GM12874 (cell line): Measurements from ENCODE around the gene ARAP1.

Source experiments
- TF ChIP-seq, protein P1 (sequence below): IDR thresholded peaks from 2 replicates; pipeline ENCODE4 v1.5.1; 2011; ENCODE audit warnings: low read depth, mild to moderate bottlenecking, control low read depth, low read length, moderate library complexity; ENCODE audit not compliant: insufficient read depth

Gene ARAP1

GRCh38 chr11:72744474-72744873 is 7.7 kb downstream of the ARAP1 start:
- TF ChIP-seq, protein P1, sequence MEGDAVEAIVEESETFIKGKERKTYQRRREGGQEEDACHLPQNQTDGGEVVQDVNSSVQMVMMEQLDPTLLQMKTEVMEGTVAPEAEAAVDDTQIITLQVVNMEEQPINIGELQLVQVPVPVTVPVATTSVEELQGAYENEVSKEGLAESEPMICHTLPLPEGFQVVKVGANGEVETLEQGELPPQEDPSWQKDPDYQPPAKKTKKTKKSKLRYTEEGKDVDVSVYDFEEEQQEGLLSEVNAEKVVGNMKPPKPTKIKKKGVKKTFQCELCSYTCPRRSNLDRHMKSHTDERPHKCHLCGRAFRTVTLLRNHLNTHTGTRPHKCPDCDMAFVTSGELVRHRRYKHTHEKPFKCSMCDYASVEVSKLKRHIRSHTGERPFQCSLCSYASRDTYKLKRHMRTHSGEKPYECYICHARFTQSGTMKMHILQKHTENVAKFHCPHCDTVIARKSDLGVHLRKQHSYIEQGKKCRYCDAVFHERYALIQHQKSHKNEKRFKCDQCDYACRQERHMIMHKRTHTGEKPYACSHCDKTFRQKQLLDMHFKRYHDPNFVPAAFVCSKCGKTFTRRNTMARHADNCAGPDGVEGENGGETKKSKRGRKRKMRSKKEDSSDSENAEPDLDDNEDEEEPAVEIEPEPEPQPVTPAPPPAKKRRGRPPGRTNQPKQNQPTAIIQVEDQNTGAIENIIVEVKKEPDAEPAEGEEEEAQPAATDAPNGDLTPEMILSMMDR = no peak

DNA sequence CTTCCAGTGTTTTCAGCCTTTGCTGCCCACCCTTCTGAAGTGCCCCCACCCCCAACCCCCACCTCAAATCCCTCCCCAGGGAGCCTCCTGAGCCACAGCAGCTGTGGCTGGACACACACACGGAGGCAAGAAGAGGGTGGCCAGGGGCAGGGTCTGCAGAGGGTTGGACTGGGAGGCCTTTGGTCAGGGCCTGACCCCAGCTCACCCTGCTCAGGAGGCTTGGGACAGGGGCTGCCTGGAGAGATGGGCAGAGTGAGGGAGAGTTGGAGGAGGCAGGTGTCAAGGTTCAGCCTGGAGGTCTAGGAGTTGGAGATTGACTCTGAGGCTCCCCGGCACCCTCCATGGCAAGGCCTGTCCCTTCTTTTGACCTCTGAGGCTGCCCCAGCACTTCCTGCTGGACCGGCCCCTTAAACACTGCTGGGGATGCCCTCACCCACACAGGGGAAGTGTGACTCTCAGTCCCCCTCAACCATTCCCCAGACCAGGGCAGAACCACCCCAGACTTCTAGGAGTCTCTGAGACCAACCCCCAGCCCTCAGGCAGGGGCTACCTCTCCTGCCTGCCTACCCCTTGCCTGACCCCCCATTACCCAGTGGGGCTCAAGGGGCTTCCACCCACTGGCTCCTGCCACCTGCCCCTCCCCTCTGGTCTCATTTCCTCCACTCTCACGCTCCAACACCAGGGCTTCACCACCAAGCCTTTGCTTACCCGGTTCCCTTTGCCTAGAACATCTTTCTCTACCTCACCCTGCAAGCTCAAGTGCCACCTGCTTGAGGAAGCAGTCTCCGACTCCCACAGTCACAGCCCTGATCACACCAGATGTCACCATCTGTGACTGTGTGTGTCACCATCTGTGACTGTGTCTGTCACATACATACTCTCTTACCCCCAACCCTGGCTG is 8.6 kb downstream of the ARAP1 start:
- TF ChIP-seq, protein P1 = no peak

- TF ChIP-seq, protein P1 = no peak
Observed at GRCh38 chr11:72742513-72743320, 9.5 kb downstream of the ARAP1 start.

GRCh38 chr11:72741849-72742512 is 10.2 kb downstream of the ARAP1 start:
- TF ChIP-seq, protein P1 = no peak

DNA sequence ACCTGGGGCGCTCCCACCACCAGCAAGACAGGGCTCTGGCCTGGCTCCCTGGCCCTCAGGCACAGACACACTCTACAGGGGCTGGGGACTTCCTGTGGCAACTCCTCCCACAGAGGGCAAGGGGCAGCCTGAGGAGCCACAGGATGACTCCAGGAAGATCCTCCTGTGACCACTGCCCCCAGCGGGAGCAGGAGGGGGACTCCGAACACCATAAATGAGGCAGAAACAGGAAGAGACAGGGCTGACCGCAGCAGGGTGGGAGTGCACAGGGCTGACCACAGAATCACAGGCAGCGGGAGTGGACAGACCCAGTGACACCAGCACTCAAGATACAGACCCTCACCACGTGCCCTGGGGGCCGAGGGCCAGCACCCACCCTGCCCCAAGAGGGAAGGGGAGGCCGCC is 10.8 kb downstream of the ARAP1 start:
- TF ChIP-seq, protein P1 = 0 out of 2 replicates have a peak, but pooled peaks have one; percentile 7

GRCh38 chr11:72740562-72741428 is 11.4 kb downstream of the ARAP1 start:
- TF ChIP-seq, protein P1 = no peak
